ENCODE measurements around the gene C7orf33.
"Not testable (repeated sequence)": the region's sequence is repeated elsewhere in the genome, so short reads cannot be mapped to it uniquely, and the experiment has no call there.

The C7orf33 gene

GRCh38 chr7:148580446-148580845 lies 10.1 kb upstream of the C7orf33 start:
- no peak for DNase-seq (ENCODE audit: low read depth)

GRCh38 chr7:148581624-148582023 lies 8.9 kb upstream of the C7orf33 start:
- no peak for DNase-seq (ENCODE audit: low read depth)

- DNase-seq (ENCODE audit: low read depth): no peak
Measured at GRCh38 chr7:148584154-148584827, 6.3 kb upstream of the C7orf33 start.

GRCh38 chr7:148585399-148585798 lies 5.2 kb upstream of the C7orf33 start:
- no peak for DNase-seq (ENCODE audit: low read depth)

- DNase-seq (ENCODE audit: low read depth): no peak
Measured at GRCh38 chr7:148587076-148587475, 3.5 kb upstream of the C7orf33 start.

GRCh38 chr7:148588168-148588567 lies 2.4 kb upstream of the C7orf33 start:
- DNase-seq (ENCODE audit: low read depth): no peak

GRCh38 chr7:148588670-148589131 lies 1.9 kb upstream of the C7orf33 start:
- no peak for DNase-seq (ENCODE audit: low read depth)

- DNase-seq (ENCODE audit: low read depth): no peak
Measured at GRCh38 chr7:148589640-148590039, 926 bp upstream of the C7orf33 start.

- DNase-seq (ENCODE audit: low read depth): not testable (repeated sequence)
Measured at GRCh38 chr7:148596354-148596753, 5.8 kb downstream of the C7orf33 start.

GRCh38 chr7:148598351-148598750 lies 7.8 kb downstream of the C7orf33 start:
- DNase-seq (ENCODE audit: low read depth): no peak

- DNase-seq (ENCODE audit: low read depth): no peak
Measured at GRCh38 chr7:148605350-148605749, 14.8 kb downstream of the C7orf33 start.

GRCh38 chr7:148607151-148607661 lies 16.6 kb downstream of the C7orf33 start:
- no peak for DNase-seq (ENCODE audit: low read depth)

GRCh38 chr7:148609045-148609725 lies 18.6 kb downstream of the C7orf33 start:
- DNase-seq (ENCODE audit: low read depth): no peak

GRCh38 chr7:148611692-148612091 lies 21.1 kb downstream of the C7orf33 start:
- no peak for DNase-seq (ENCODE audit: low read depth)

- DNase-seq (ENCODE audit: low read depth): no peak
Measured at GRCh38 chr7:148615085-148615730, 24.6 kb downstream of the C7orf33 start.

GRCh38 chr7:148620749-148621359 lies 30.3 kb downstream of the C7orf33 start:
- no peak for DNase-seq (ENCODE audit: low read depth)

GRCh38 chr7:148621563-148621962 lies 31.0 kb downstream of the C7orf33 start:
- DNase-seq (ENCODE audit: low read depth): no peak

GRCh38 chr7:148622887-148623585 lies 32.5 kb downstream of the C7orf33 start:
- no peak for DNase-seq (ENCODE audit: low read depth)

- DNase-seq (ENCODE audit: low read depth): no peak
Measured at GRCh38 chr7:148623586-148624282, 33.2 kb downstream of the C7orf33 start.

- DNase-seq (ENCODE audit: low read depth): no peak
Measured at GRCh38 chr7:148624735-148625134, 34.2 kb downstream of the C7orf33 start.

GRCh38 chr7:148625342-148625741 lies 34.8 kb downstream of the C7orf33 start:
- no peak for DNase-seq (ENCODE audit: low read depth)
